Urothelium cell line (cell line): ENCODE data around the gene SLC39A5.

Source experiments
- DNase-seq: peaks from one replicate; pipeline ENCODE4 v3.0.0; 2011; ENCODE audit warnings: low spot score, mixed read lengths
- FAIRE-seq: peaks from 2 replicates; lab custom pipeline; 2011; peaks lifted over from hg19 to GRCh38; lab: Jason Lieb, UNC

SLC39A5 gene

GRCh38 chr12:56213878-56214277 lies 16.0 kb upstream of the SLC39A5 start:
- no peak for DNase-seq
- FAIRE-seq = no peak

- no peak for FAIRE-seq
Measured at GRCh38 chr12:56216461-56216860, 13.4 kb upstream of the SLC39A5 start.

DNA sequence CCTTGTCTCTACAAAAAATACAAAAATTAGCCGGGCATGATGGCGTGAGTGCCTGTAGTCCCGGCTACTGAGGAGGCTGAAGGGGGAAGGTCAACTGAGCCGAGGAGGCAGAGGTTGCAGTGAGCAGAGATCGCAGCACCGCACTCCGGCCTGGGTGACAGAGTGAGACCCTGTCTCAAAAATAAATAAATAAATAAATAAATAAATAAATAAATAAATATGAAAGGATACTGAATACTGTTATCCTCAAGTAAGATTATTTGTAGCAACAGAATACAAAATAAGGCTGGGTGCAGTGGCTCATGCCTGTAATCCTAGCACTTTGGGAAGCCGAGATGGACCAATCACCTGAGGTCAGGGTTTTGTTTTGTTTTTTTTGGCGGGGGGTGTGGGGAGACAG lies 10.0 kb upstream of the SLC39A5 start:
- FAIRE-seq = no peak

More at GRCh38 chr12:56216461-56216860, 13.4 kb upstream of the SLC39A5 start:
- no peak for DNase-seq

DNA sequence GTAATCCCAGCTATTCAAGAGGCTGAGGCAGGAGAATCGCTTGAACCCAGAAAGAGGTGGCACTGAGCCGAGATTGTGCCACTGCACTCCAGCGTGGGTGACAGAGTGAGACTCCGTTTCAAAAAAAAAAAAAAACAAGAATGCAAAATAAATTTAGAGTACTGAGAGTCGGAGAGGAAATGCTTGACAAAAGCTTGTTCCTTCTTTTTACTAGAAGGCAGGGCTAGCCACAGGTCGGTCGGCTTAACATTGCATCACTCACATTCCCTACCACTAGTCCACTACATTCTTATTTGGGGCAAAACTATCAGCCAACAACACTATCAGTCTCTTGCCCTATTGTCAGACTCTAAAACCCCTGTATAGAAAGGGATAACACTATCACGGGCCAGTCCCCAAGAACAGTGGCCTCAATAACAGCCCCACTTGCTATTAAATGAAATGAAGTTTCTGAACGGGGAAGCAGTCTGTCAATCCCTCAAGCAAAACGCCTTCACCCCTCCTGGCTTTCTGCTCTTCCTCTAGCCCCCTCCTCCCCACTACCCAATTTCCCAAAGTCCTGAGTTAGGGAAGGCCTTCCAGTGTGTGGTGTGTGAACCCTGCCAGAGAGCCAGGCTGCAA lies 9.1 kb upstream of the SLC39A5 start:
- FAIRE-seq = no peak
- no peak for DNase-seq

More for the DNA sequence above, 10.0 kb upstream of the SLC39A5 start:
- no peak for DNase-seq

GRCh38 chr12:56221232-56221756 lies 8.6 kb upstream of the SLC39A5 start:
- DNase-seq (peak; percentile 62), FAIRE-seq (no peak)

DNA sequence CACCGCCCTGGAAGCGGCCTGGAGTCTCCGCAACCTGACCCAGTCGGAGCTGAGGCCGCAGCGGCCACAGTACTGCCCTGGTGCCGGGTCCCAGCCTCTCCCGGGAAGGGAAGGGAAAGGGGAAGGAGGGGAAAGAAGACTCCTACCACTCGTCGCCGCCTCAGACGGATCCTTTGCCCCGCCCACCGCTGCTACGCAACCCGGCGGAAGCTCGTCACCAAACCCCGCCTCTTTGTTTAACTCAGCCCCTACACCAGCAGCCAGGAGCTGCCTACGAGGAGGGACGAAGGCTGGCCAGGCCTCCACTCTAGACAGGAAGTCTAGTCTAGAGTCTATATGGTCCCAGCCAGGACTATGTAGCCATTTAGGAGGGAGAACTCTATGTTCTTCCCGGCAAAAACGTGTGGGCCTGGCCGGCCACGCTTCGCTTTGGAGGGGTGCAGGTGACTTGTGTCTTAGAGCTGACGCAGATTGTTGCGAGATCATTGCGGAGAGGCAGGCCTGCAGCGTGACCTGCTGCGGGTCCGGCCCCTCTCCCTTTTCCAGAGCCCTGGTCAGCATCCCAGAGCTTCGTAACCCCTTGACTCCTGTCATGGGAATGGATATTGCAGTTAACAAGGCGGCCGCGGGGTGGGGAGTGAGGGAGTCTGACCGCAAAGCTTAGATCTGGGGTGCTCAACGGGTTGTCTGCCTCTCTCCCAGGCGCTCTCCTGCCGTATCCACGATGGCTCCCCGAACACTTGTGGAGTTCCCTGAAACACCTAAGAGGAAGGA lies 7.9 kb upstream of the SLC39A5 start, which contains the start of gene RNF41:
Gene RNF41, minus strand, starts transcription at position 166 of the 774 bp plus-strand sequence. CDS start 7,875 bp downstream, outside the sequence.
- FAIRE-seq (peak; percentile 78), DNase-seq (peak; percentile 98)

- DNase-seq (no peak), FAIRE-seq (no peak)
Measured at GRCh38 chr12:56222531-56222895, 7.3 kb upstream of the SLC39A5 start.

DNA sequence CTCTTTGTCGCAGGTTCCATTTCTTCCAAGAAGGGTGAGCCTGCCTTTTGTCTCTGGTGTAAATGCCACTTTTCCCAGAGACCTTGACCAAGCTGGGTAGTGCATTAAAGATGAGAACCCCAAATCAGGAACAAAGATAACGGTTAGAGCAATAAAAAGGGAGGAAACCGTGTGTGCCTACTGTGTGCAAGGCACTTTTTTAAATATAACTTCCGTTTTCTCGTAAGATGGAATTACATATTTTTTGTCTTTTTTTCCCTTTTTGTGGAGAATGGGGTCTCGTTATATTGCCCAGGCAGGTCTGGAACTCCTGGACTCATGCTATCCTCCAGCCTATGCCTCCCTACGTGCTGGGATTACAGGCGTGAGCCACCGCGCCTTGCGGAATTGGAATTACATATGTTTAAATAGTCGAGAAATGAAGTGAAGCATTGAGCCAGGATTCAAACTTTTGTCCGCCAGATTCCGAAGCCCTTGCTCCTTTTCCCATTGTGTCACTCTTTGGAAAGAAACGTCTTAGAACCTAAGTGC lies 6.2 kb upstream of the SLC39A5 start:
- DNase-seq (no peak), FAIRE-seq (no peak)

DNA sequence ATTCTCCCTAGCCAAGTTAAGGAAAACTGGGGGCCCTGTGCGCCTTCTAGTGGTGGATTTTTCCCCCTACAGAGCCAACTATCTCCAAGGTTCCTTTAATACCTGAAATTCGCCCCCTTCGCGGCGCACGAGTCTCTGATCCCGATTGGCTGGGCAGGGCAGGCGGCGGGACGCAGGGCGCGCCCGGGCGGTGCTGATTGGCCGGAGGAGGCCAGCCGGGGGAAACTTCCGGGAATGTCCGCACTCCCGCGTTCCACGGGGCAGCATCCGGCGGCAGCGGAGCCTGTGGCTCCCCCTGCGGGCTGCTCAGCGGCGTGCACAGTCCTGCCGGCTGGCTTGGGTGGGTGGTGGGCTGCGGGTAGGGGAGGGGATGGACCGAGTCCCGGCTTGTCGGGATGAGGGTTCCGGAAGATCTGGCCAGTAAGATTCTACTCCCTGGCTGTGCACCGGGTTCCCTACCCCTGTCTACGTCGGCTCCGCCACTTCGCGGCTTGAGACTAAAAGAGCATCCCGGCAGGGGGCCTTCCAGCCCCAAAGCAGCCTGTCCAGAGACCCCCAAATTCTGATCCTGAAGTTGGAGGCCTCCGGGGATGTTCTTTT lies 5.6 kb upstream of the SLC39A5 start, which contains the start of gene NABP2:
Gene NABP2, plus strand, starts transcription at position 241 of the 600 bp plus-strand sequence. CDS start 515 bp downstream, outside the sequence.
- DNase-seq = peak; percentile 99
- peak; percentile 95 for FAIRE-seq

- DNase-seq (no peak), FAIRE-seq (no peak)
Measured at GRCh38 chr12:56224954-56225353, 4.9 kb upstream of the SLC39A5 start.

GRCh38 chr12:56229082-56229481 lies 769 bp upstream of the SLC39A5 start:
- DNase-seq (no peak), FAIRE-seq (no peak)

- DNase-seq (no peak), FAIRE-seq (no peak)
Measured at GRCh38 chr12:56230432-56231183, 757 bp downstream of the SLC39A5 start.

GRCh38 chr12:56231184-56231582 lies 1.3 kb downstream of the SLC39A5 start:
- FAIRE-seq (no peak), DNase-seq (no peak)

DNA sequence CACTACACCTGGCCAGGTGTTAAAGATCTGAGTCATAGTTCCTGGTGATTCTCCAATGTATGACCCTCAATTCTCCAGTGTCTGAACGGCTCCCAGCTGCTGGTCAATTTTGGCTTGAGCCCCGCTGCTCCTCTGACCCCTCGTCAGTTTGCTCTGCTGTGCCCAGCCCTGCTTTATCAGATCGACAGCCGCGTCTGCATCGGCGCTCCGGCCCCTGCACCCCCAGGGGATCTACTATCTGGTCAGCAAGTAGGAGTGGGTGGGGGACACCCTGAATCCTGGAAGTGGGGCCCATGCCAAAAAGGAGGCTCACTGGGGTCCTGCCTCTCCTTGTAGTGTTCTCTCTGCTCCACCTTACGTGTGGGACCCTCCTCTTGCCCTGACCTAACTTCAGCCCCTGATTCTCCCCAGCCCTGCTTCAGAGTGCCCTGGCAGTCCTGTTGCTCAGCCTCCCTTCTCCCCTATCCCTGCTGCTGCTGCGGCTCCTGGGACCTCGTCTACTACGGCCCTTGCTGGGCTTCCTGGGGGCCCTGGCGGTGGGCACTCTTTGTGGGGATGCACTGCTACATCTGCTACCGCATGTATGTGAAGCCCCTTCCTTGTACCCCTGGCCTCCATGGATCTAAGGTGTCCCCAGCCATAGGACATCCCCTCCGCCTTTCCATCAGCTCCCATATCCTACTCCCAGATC lies 5.0 kb downstream of the SLC39A5 start:
- DNase-seq (no peak), FAIRE-seq (no peak)

- FAIRE-seq = no peak
Measured at GRCh38 chr12:56236091-56236490, 6.2 kb downstream of the SLC39A5 start.

DNA sequence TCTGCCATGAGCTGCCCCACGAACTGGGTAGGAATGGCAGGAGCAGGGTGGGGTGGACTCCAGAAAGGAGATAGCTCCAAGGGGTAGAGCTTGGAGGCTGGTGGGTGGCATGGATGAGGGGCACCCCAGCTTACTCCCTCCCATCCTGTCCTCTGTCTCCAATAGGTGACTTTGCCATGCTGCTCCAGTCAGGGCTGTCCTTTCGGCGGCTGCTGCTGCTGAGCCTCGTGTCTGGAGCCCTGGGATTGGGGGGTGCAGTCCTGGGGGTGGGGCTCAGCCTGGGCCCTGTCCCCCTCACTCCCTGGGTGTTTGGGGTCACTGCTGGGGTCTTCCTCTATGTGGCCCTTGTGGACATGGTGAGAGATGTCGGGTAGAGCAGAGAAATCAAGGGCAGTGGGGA lies 7.1 kb downstream of the SLC39A5 start:
- FAIRE-seq = no peak
- no peak for DNase-seq

More at GRCh38 chr12:56236091-56236490, 6.2 kb downstream of the SLC39A5 start:
- no peak for DNase-seq

DNA sequence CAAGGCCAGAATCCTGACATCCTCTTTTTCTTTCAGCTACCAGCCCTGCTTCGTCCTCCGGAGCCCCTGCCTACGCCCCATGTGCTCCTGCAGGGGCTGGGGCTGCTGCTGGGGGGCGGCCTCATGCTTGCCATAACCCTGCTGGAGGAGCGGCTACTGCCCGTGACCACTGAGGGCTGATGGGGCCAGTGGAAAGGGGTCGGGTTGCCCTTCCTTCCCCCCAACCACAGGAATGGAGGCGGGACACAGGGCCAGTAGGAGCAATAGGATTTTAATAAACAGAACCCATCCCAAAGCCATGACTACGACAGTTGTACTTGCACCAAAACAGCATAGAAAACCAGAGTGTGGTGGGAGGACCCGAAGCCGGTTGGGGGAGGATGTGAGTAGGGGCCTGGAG lies 7.7 kb downstream of the SLC39A5 start:
- FAIRE-seq = no peak
- no peak for DNase-seq

DNA sequence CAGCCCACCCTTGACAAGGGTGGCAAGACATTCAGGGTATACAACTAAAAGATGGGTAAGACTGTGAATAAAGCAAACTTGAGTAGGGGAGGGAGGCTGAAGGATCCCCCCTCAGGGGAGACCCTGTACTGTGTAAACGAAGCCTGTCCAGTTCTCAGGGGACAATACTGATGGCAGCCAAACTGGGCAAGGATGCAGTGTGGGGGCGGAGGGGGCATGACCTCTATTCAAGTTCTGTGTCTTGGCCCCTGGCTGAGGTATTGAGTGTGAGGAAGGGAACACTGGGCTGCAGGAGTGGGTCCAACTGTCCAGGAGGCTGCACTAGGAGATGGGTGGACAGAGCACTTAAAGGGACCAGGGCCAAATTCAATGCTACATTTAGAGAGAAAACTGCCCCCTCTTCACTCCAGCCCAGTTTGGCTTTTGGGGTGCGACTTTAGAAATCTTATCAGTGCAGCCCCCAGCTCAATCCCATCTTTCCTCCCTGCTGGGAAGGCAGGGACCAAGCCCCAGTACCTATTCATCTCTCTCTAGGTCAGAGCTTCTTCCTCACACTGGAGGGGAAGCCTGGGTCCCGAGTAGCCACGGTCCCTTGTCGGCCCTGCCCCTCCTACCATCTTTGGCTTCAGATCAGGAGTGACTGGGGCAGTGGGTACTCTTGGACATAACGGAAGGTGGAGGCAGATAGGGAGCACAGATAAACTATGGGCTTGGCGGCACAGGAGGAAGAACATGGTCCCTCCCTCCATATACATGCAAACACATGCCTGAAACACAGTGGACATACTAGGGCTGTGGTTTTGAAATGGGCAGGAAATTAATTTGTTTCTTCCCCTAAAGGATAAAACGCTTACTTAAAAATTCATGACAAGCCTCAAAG lies 11.8 kb downstream of the SLC39A5 start:
- DNase-seq (no peak), FAIRE-seq (peak; percentile 20)

DNA sequence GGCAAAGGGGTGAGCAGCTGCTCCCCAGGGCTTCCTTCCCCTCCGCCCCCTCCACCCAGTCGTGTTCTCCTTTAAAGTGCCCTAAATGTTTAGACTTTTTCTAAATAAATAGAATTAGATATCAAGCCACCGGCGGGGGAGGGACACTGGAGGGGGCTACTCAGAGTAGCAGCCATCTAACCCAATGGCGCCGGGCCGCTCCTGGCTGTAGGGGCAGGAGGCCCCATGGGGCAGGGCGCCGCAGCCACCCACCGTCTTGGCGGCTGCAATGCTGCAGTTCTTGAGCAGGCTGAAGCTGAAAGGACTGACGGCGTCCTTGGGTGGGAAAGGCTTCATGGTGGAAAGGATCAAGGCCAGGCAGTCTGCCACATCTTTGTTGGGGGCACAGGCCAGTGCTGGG lies 13.1 kb downstream of the SLC39A5 start:
- DNase-seq = no peak
- no peak for FAIRE-seq
